ENCODE measurements around the gene RIC3.
"Not testable (repeated sequence)": the region's sequence is repeated elsewhere in the genome, so short reads cannot be mapped to it uniquely, and the experiment has no call there.

RIC3 gene

DNA sequence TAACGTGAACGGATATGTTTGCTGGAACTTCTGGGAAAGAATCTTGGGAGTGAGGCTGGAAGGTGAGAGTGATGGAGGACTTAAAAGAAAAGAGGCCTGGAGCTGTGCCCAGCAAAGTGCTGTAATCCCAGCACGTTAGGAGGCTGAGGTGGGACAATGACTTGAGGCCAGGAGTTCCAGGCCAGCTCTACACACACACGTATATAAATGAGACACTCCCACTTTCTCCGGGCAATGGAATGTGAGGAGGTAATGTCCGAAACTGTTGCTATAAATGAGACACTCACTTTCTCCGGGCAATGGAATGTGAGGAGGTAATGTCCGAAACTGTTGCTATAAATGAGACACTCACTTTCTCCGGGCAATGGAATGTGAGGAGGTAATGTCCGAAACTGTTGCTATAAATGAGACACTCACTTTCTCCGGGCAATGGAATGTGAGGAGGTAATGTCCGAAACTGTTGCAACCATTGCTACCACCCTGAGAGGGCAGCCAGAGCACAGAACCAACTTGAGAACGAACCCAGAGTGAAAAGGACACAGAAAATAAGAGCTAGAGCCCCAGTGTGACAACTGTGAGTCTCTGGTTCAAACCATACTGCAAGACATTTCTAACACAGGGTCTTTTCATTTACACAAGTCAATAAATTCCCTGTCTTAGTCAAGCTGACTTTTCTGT, 7.1 kb downstream of the RIC3 start:
- not testable (repeated sequence) for H3K9ac ChIP-seq (ENCODE audit: low read depth, low read length); H3K4me1 ChIP-seq (ENCODE audit: insufficient read depth, low read length); H3K36me3 ChIP-seq (ENCODE audit: insufficient read depth, low read length); H3K9me3 ChIP-seq (ENCODE audit: control insufficient read depth, insufficient read depth, low read length)

DNA sequence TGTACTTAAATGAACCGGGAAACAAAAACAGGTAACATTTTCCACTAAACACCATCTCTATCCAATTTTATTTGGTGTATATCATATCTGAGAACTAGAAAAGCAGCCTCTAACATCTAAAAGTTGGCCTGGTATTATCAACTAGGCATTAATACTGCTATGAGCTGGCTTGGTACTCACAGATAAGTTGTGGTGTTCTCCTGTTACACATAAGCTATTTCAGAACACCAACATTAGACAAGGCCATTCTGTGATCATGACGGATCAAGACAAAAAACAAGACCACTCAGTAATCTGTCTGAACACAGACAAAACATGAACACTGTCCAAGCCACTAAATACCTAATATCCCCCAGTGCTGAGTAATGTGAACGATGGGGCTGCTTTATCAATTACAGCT, 11.9 kb downstream of the RIC3 start:
- H3K36me3 ChIP-seq (ENCODE audit: insufficient read depth, low read length): no peaks in the 10 kb centered on the region
- peaks cover 5% of the 10 kb centered on the region; the same call in 1 of the 2 replicates for H3K4me1 ChIP-seq (ENCODE audit: insufficient read depth, low read length)

DNA sequence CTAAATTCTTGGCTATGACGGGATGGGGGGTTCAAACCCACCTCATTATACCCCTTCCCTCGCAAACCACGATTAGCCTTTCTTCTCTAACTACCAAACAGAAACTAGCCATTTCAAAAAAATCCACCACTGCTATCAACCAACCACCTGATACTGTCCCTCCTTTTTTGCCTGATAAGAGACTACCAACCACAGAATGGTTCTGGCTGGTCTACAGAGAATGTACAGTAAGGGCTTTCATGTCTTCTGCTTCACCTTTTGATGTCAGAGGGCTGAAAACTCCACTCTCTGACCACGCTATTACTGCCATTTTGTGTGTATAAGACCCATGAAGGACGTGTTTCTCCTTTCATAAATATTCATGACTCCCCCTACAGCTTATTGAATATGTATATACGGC, 19.1 kb downstream of the RIC3 start:
- peaks cover 9% of the 10 kb centered on the region; the same call in 1 of the 2 replicates for H3K4me1 ChIP-seq (ENCODE audit: insufficient read depth, low read length)
- H3K9me3 ChIP-seq (ENCODE audit: control insufficient read depth, insufficient read depth, low read length): peaks cover 3% of the 10 kb centered on the region; the same call in 1 of the 2 replicates
- no peaks in the 10 kb centered on the region for H3K36me3 ChIP-seq (ENCODE audit: insufficient read depth, low read length)
- no peak overlapping the region for H3K9ac ChIP-seq (ENCODE audit: low read depth, low read length)

More for the DNA sequence above, 11.9 kb downstream of the RIC3 start:
- no peak overlapping the region for H3K9ac ChIP-seq (ENCODE audit: low read depth, low read length)
- H3K9me3 ChIP-seq (ENCODE audit: control insufficient read depth, insufficient read depth, low read length): no peaks in the 10 kb centered on the region

DNA sequence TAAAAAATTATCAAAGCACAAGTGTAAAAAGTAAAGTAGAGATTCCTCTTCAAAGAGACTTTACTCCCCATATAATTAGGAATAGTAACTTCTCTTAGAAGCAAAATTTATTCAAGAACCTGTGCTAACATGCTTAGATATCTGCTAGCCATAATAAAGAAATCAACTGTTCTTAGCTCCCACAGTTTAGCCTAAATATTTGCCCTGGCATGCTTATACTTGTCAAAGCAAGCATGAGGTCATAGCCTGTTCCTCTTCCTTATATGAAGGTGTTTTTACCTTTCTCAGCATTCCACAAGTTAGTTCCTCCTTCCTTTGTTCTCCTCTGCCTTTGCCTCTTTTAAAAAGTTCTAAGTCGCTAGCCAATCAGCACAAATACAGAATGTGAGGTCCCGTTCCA, 30.3 kb downstream of the RIC3 start:
- no peak overlapping the region for H3K9ac ChIP-seq (ENCODE audit: low read depth, low read length)
- peaks cover 12% of the 10 kb centered on the region; the same call in 1 of the 2 replicates for H3K36me3 ChIP-seq (ENCODE audit: insufficient read depth, low read length)
- H3K4me1 ChIP-seq (ENCODE audit: insufficient read depth, low read length): no peaks in the 10 kb centered on the region
- H3K9me3 ChIP-seq (ENCODE audit: control insufficient read depth, insufficient read depth, low read length): peaks cover 9% of the 10 kb centered on the region

DNA sequence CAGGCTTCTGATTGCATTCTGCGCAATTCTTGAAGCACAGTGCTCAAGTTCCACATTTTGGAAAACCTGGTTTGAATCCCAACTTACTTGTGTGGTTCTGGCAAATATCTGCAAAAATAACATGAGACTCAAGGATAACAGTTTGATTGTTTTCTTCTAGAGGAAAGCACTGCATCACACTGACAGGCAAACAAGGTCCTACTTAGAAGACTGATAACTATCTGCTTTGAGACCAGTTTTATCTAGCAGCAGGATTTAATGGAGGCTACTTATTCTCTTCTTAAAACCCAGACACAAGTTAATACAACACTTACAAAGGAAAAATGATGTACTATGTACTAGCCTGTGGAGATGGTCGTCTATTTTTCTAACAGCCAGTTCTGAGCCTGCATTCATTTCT, 41.4 kb downstream of the RIC3 start:
- no peaks in the 10 kb centered on the region for H3K9me3 ChIP-seq (ENCODE audit: control insufficient read depth, insufficient read depth, low read length)
- no peaks in the 10 kb centered on the region for H3K36me3 ChIP-seq (ENCODE audit: insufficient read depth, low read length)
- no peak overlapping the region for H3K9ac ChIP-seq (ENCODE audit: low read depth, low read length)
- H3K4me1 ChIP-seq (ENCODE audit: insufficient read depth, low read length): no peaks in the 10 kb centered on the region

DNA sequence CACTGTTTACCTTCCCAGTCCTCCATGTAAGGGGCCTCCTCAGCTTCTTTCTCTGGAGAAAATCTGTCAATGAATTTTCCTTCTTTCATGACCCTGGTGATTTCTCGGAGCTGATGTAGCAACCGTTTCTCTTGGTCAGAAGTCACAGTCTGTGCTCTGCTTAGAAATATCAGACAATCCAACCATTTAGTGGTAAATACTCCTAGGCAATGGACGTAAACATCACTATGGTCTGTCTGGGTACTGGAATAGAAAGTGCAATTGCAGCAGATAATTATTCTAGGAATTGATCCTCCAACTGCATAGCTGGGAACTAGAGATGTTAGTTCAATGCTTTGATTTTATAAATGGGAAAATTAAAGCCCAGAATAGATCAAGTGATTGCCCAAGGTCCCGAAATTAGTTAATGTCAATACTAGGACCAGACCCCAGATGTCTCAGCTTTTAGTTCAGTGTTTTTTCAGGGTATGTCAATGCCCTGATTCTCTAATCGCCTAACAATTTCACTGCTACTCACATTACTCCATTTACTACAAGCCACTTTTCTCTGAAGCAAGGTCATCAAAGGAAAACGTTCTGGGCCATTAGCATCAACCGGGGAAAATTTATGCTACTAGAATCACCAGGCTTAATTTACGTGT, 42.1 kb downstream of the RIC3 start:
- H3K9ac ChIP-seq (ENCODE audit: low read depth, low read length): no peak overlapping the region
- H3K4me1 ChIP-seq (ENCODE audit: insufficient read depth, low read length): no peaks in the 10 kb centered on the region
- H3K36me3 ChIP-seq (ENCODE audit: insufficient read depth, low read length): no peaks in the 10 kb centered on the region
- no peaks in the 10 kb centered on the region for H3K9me3 ChIP-seq (ENCODE audit: control insufficient read depth, insufficient read depth, low read length)

DNA sequence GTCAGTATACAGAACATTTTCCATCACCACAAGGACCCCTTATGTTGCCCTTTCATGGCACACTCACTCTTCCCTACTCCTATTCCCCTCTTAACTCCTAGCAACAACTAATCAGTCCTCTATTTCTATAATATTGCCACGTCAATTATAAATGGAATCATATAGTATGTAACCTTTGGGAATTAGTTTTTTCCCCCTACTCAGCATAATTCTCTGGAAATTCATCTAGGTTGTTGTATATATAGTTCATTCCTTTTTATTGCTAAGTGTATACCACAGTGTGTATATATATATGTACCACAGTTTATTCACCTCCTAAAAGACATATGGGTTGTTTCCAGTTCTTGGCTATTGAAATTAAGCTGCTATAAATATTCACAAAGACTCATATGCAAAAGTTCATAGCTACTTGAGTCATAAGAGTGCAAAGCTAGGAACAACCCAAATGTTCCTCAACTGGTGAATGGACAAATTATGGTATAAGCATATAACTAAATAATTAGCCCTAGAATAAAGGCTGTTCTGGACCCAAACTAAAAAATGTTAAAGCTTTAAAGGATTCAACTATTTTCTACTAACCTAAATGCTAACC, 46.6 kb downstream of the RIC3 start:
- H3K9ac ChIP-seq (ENCODE audit: low read depth, low read length): no peak overlapping the region
- no peaks in the 10 kb centered on the region for H3K4me1 ChIP-seq (ENCODE audit: insufficient read depth, low read length)
- H3K9me3 ChIP-seq (ENCODE audit: control insufficient read depth, insufficient read depth, low read length): no peaks in the 10 kb centered on the region
- H3K36me3 ChIP-seq (ENCODE audit: insufficient read depth, low read length): no peaks in the 10 kb centered on the region

DNA sequence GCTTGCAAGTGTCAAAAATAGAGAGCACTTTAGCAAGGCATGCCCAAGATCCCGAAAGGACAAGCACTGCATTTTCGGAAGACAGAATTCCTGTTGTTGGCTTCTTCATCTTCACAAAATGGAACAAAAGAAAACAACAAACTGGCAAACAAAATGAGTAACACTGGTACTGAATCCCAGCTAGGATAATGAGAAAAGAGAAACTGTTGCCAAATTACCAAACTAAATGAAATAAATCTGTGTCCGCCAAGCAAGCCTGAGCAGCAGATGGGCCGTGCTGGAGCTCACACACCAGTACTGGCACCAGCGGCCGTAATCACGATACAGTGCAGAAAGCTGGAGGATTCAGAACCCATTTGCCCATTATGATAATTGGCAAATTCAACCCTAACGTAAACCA, 57.2 kb downstream of the RIC3 start:
- Histone ChIP-seq H3K9ac (ENCODE audit: low read depth, low read length) (no peak overlapping the region), H3K36me3 (ENCODE audit: insufficient read depth, low read length) (peaks cover 5% of the 10 kb centered on the region), H3K4me1 (ENCODE audit: insufficient read depth, low read length) (no peaks in the 10 kb centered on the region)

DNA sequence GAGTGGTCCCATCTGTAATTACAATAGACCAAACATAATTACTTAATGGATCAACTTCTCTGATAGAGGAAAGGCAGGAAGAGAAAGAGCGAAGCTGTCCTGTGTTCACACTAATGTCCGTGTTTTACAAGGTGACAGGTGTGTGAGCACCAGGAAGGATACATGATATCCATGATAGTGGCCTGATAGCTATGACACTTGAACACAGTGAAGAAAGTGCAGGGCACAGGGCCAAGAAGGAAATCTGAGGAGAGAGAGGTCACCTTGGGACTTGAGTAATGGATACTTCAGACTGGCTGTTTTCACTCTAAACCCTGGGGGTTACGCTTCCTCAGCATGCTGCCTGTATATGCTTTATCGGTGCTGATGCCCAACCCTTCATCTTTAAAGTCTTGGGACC, 58.4 kb downstream of the RIC3 start:
- Histone ChIP-seq H3K36me3 (ENCODE audit: insufficient read depth, low read length) (peaks cover 12% of the 10 kb centered on the region), H3K9me3 (ENCODE audit: control insufficient read depth, insufficient read depth, low read length) (no peaks in the 10 kb centered on the region), H3K9ac (ENCODE audit: low read depth, low read length) (no peak overlapping the region), H3K4me1 (ENCODE audit: insufficient read depth, low read length) (no peaks in the 10 kb centered on the region)

More for the DNA sequence above, 57.2 kb downstream of the RIC3 start:
- H3K9me3 ChIP-seq (ENCODE audit: control insufficient read depth, insufficient read depth, low read length): 0 out of 2 replicates have a peak, but pooled peaks cover 3% of the 10 kb centered on the region

DNA sequence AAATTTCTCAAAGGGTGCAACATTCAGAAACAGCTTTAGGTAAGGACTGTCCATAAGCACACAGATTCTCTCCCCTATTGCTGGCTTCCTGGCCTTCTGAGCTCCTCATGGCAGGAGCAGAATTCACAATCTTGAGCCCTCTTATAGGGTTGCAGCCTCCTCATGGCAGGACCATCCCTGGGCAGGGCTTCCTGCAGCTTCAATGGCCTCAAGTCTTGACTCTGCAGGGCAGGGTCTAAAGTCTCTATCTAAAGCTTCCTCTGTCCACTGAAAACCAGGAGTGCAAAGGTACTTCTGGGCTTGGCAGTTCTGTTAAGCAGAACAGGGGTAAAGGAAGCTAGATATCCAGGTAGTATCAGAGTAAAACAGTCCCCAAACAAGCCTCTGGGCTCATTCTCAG, 59.1 kb downstream of the RIC3 start:
- Histone ChIP-seq H3K36me3 (ENCODE audit: insufficient read depth, low read length) (peaks cover 13% of the 10 kb centered on the region), H3K9me3 (ENCODE audit: control insufficient read depth, insufficient read depth, low read length) (no peaks in the 10 kb centered on the region), H3K4me1 (ENCODE audit: insufficient read depth, low read length) (no peaks in the 10 kb centered on the region), H3K9ac (ENCODE audit: low read depth, low read length) (no peak overlapping the region)

DNA sequence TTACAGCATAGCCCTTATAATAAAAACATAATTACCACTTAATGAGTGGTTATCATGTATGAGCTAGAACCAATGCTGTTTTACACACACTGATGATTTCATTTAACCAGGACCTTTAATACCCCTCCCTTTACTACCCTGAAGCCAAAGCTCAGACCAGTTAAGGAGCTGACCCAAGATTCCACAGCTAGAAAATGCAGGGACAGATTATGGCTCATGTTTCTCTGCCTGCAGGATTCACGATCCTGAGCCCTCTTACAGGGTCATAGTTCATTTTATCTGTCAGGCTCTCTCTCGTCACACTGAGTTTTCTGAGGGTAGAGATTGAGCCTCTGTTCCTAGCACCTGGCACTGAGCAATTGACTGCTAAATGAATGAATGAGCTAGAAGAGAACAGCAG, 60.4 kb downstream of the RIC3 start:
- Histone ChIP-seq H3K9ac (ENCODE audit: low read depth, low read length) (no peak overlapping the region), H3K4me1 (ENCODE audit: insufficient read depth, low read length) (no peaks in the 10 kb centered on the region), H3K36me3 (ENCODE audit: insufficient read depth, low read length) (peaks cover 17% of the 10 kb centered on the region), H3K9me3 (ENCODE audit: control insufficient read depth, insufficient read depth, low read length) (no peaks in the 10 kb centered on the region)

DNA sequence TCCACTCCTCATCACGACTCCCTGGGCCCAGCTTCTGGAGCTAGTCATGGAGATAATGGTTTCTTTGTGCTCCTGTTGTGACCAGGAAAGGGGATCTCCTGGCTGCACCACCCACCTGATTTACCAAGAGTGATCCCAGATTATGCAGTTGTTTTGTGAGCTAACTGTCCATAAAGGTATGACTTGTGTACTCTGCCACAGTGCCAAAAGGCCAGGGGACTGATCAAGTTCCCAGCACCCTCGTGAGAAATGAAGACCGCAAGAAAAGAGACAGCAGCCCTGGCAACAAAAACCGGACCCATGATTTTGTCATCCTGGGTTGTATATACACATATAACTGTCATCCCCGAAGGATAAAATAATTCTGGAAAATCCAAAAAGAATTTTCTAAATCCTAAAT, 61.2 kb downstream of the RIC3 start:
- Histone ChIP-seq H3K36me3 (ENCODE audit: insufficient read depth, low read length) (peaks cover 17% of the 10 kb centered on the region), H3K9me3 (ENCODE audit: control insufficient read depth, insufficient read depth, low read length) (no peaks in the 10 kb centered on the region), H3K9ac (ENCODE audit: low read depth, low read length) (no peak overlapping the region), H3K4me1 (ENCODE audit: insufficient read depth, low read length) (no peaks in the 10 kb centered on the region)

DNA sequence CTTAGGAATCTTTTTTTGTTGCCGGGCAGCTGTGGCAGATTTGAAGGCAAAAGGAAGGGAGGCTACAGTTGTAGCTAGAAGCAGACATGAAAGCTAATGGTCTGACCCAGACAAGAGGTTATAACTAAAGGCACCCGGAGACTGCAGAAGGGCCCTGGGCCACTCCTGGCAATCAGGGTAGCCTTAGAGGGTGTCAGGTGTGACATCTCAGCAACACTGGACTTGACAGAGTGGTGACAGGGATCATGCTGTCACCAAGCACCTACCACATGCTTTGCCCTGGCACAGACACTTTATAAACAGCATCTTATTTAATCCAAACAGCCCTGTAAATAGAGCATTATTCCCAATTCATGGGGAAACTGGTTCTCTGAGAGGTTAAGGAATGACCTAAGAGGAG, 62.1 kb downstream of the RIC3 start:
- Histone ChIP-seq H3K4me1 (ENCODE audit: insufficient read depth, low read length) (no peaks in the 10 kb centered on the region), H3K9me3 (ENCODE audit: control insufficient read depth, insufficient read depth, low read length) (no peaks in the 10 kb centered on the region), H3K9ac (ENCODE audit: low read depth, low read length) (no peak overlapping the region), H3K36me3 (ENCODE audit: insufficient read depth, low read length) (peaks cover 20% of the 10 kb centered on the region)

DNA sequence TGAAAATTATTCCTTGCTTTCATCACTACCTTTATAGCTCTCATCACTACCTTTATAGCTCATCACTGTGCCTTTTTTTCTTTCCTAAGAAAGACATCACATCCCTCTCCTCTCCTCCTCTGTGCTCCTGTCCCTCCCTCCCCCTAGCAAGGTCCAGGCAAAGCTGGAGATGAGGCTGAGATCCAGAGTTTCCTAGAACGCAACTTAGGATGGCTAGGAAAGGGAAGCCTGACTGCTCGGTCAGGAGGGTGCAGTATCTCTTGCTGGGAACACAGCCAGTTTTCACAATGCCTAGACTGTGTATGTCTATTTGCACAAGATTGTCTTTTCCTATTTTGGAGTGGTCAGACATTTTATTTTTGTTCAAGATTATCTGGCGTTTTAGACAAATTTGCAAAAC, 63.2 kb downstream of the RIC3 start:
- no peaks in the 10 kb centered on the region for H3K9me3 ChIP-seq (ENCODE audit: control insufficient read depth, insufficient read depth, low read length)
- peaks cover 20% of the 10 kb centered on the region for H3K36me3 ChIP-seq (ENCODE audit: insufficient read depth, low read length)
- H3K4me1 ChIP-seq (ENCODE audit: insufficient read depth, low read length): no peaks in the 10 kb centered on the region
- H3K9ac ChIP-seq (ENCODE audit: low read depth, low read length): no peak overlapping the region

DNA sequence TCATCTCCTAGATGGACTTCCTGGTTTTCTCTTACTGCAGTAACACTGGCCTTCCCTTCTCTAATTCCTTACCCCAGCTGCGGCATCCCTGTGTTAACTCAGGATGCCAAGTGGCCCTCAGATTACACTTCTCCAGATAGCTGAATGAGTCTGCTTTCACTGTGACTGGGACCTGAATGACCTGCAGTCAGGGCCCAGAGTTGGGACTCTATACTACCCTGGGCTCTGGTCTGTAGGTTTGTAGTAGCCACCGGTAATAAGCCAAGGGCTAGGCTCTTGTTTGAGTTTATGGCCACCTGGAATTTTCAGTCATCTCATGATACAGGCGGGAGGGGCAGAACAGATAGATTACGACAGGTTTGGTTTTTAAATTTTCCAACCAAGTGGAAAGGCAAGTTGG, 63.7 kb downstream of the RIC3 start:
- Histone ChIP-seq H3K36me3 (ENCODE audit: insufficient read depth, low read length) (peaks cover 20% of the 10 kb centered on the region), H3K4me1 (ENCODE audit: insufficient read depth, low read length) (no peaks in the 10 kb centered on the region), H3K9me3 (ENCODE audit: control insufficient read depth, insufficient read depth, low read length) (no peaks in the 10 kb centered on the region), H3K9ac (ENCODE audit: low read depth, low read length) (no peak overlapping the region)
